Right ventricle myocardium inferior (tissue), 1 donor: ENCODE data around the gene CACNA2D3. TPM values are rescaled to one million over a fixed set of nuclear protein-coding genes. Genes with fewer than 3 reads are reported as not detected.
"Not testable (repeated sequence)": the region's sequence is repeated elsewhere in the genome, so short reads cannot be mapped to it uniquely, and the experiment has no call there.

ENCODE experiments used
- ATAC-seq: fragments of 200-7000 bp; cut with Tn5 transposase; one replicate; pipeline ENCODE4 v1.9.1; 2020; ENCODE audit warnings: mild to moderate bottlenecking, moderate library complexity
- DNase-seq: peaks from one replicate; pipeline ENCODE4 v3.0.0; 2021; ENCODE audit errors: missing footprints
- intact Hi-C: fragments of 100-400 bp; cut with DNase I; formaldehyde crosslinking; loops from one replicate; pipeline ENCODE4 v1.11.0; 2022
- total RNA-seq: library from RNA; stranded (reverse); fragmentation: NEBNext Ultra II Directional; extraction: Animal tissue kit (Norgen Biotek cat#: 25700); gene quantifications from one replicate; pipeline ENCODE4 v1.2.1, GENCODE V29; 2021
- donor health status: DM: no; HTN: yes; CAD: no; lungs with severe emphysema.

CACNA2D3 gene
- total RNA-seq, 1 donor from 2014 or later = 33.7 TPM

DNA sequence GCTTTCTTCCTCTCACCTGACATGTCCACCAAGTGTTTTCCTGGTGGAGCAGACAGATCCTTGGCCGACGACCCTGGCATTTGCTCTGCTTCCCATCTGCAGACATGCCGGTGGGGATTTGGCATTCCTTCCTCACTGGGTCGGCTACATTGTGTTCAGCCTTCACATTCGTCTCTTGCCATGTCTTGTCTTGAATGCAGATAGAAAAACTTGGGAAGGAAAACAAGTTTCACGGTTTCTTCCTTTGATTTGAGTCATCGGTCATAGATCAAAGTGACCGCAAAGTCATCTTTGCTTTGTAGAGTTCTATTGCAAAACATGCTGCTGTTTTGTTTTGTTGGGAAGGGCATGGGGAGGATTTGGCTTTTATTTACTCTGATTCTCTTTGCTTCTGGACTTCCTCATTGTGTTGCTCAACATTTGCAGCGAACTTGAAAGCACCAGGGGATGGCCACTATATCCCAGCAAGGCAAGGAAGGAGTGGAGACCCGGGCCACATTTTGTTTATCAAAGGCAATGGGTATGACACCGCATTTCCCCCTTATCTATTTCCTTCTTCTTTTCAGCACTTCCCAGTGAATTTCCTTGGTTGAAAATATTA, 321.3 kb downstream of the CACNA2D3 start:
- no peak for DNase-seq
- ATAC-seq = peak; percentile 59
- intact Hi-C loops = no loop called here

DNA sequence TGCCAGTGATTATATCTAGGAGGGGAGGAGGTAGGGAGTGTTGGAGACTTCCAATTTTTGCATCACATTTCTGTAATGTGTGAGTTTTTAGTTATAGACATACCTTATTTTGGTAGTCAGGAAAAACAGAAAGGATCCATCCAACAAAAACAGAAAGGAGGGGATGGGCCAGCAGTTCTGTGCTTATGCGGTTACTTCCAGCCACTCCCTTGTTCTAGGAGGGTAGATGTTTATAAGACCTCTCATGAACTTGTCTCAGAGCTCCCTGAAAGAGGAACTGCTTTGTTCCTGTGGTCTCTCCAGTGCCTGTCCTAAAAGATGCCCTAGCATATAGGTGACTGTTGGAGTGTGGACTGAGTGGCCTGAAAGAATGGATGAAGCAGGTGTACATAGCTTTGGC, 323.3 kb downstream of the CACNA2D3 start:
- DNase-seq = no peak
- ATAC-seq = no peak
- intact Hi-C loops = no loop called here

DNA sequence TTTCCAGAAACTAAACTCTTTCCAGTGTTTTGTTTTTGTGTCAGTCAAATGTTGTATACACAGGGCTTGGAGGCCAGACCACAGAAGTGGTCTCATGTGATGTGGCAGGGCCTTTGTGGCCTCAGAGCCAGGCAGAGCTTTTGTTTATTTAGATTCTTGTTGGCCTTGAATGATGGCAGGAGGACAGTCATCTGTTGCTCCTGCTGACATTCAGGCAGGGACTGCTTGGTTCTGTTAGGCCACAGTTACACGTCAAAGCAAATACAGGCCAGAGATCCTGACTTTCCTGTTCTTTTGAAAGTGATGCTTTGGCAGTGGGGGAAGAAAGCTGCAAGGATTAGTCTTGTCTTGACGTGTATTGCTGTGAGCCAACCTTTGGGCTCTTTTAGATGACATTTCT, 325.1 kb downstream of the CACNA2D3 start:
- intact Hi-C loops = no loop called here
- DNase-seq (no peak), ATAC-seq (no peak)

DNA sequence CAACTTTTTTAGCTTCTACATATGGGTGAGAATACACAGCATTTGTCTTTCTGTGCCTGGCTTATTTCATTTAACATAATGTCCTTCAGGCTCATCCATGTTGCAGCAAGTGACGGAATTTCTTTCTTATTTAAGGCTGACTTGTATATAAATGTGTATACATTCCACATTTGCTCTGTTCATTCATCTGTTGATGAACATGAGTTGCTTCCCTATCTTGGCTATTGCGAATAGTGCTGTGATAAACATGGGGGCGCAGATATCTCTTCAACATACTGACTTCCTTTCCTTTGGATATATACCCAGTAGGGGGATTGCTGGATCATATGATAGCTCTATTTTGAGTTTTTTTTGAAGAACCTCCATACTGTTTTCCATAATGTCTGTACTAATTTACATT, 332.5 kb downstream of the CACNA2D3 start:
- DNase-seq (no peak), ATAC-seq (no peak)
- intact Hi-C loops = no loop called here

DNA sequence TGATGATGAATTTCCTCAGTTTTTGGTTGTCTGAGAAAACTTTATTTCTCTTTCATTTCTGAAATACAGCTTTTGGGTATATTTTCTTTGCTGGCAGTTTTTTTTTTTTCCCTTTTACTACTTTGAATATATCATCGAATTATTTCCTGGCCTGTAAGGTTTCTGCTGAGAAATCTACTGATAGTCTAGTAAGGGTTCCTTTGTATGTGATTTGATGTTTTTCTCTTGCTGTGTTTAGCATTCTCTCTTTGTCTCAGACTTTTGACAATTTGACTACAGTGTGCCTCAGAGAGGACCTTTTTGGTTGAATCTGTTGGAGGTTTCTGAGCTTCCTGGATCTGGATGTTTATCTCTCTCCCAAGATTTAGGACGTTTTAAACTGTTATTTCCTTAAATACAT, 336.0 kb downstream of the CACNA2D3 start:
- DNase-seq = no peak
- no peak for ATAC-seq
- intact Hi-C loops = no loop called here

DNA sequence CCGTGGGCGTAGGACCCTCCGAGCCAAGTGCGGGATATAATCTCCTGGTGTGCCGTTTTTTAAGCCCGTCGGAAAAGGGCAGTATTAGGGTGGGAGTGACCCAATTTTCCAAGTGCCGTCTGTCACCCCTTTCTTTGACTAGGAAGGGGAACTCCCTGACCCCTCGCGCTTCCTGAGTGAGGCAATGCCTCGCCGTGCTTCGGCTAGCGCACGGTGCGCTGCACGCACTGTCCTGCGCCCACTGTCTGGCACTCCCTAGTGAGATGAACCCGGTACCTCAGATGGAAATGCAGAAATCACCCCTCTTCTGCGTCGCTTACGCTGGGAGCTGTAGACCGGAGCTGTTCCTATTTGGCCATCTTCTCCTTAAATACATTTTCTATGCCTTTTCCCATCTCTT, 342.2 kb downstream of the CACNA2D3 start:
- intact Hi-C loops, ATAC-seq, DNase-seq: not testable (repeated sequence)

DNA sequence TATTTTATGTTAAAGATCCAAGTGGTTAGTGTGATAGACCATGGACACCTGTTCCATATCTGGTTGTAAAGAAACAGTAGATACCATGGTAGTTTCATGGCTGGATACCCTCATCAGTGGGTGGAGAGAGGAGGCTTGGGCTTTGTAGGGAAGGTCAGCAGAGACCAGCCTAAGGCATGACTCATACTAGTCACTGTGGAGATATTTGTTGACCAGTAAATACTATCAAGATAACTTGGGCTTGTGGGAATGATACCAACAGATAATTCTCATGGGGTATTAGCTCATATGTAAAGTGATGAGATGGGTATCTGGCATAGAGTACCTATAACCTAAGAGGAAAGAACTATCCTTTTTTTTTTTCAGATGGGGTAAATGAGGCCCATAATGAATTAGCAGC, 354.5 kb downstream of the CACNA2D3 start:
- DNase-seq = no peak
- intact Hi-C loops = no loop called here
- no peak for ATAC-seq

DNA sequence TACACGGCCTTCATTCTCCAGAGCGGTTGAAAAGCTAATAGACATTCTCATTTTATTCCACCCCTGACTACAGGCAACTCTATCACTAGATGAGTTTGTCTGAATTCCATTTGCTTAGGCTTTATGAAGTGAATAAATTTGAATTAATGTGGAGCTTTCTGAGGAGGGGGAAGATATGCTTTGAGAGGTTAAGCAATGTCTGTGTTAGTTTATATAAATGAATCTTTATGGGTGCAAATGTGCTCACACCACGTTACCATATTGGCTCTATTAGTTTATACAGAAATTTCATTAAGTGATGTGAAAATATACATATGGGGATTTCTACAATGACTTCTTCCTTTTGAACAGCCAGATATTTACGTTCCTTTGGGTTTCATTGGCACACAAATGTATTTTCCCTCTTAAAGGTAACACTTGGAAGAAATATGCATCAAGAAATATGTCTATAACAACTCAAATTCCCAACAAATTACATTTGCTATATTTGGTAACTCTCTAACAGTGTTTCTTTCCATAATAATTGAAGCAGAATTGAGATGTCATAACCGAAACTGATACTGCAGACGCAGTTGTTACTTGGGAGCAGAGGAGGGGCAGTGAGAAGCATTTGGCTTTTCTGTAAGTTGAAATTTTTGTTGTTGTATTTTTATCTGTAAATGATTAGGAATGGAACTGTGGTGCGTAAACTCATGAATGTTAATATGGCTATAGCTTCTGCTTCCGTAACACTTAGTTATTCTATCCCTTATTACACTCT, 359.4 kb downstream of the CACNA2D3 start:
- ATAC-seq = no peak
- intact Hi-C loops = no loop called here
- DNase-seq = no peak

DNA sequence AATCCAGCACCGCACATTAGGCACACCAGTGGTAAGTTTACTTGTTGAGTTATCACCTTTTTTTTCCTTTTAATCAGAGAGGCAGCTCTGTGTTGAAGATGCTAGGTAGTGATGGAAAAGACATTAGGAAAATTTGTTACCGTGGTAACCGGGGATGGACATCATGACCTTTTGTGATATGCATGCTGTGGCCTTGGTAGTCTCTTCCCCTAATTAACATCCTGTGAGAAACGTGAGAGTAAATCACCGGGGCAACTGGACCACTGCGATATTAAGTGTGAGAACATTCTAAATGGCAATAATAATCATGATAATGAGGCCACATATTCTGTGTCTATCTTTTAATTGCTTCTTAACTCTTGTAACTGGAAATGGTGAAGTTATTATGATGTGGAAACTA, 362.0 kb downstream of the CACNA2D3 start:
- ATAC-seq (no peak), DNase-seq (no peak)
- intact Hi-C loops = no loop called here

DNA sequence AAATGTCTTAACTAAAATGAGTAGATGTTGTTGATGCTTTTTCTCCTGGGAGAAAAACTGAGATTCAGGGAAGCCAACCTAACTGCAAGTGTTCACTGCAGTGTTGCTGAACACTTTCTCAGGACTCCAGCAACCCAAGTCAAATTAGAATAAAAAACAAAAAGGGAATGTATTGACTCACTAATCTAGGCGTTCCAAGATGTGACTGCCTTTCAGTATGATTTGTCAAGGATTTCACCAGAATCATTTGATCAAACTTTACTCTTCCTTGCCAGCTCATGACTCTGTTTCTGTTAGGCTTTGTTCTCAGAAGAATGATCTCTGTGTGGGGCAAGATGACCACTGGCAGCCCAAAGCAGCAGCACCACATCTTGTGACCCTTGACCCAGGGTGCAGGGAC, 364.0 kb downstream of the CACNA2D3 start:
- ATAC-seq (no peak), DNase-seq (no peak)
- intact Hi-C loops = no loop called here

DNA sequence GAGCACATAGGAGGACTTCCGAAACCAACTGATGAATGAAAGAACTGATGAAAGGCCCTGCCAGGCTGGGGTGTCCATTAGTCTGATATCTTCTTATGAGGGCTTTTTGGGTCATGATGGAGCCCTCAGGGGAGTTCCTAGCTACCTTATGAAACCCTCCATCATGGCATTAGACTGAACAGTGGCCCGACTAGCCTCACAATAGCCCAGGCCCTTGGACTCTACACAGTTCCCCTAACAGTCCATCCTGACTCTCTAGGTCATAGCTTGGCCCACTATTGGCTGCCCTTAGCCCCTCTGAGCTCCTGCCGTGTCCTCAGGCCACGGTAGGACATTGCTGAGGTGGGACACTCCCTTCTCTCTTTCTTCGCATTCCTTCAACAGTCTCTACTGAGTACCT, 365.9 kb downstream of the CACNA2D3 start:
- DNase-seq (no peak), ATAC-seq (no peak)
- intact Hi-C loops = no loop called here

DNA sequence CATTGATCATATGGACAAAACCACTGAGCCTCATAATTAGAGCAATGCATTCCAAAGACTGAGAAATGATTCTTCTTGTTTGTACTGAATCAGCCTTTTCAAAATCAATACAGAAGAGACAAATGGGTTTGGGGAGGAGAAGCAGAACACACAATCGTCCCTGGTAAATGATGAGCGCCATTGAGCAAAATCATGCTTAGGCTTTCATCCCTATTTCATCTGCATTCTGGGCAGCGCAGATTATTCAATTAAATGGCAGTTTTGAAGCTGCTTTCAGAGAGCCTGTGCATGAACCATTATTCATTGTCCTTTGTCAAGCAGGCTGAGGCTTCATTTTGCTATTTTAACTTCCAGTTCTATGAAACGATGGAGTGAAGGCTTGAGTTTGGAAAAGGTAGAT, 371.9 kb downstream of the CACNA2D3 start:
- intact Hi-C loops = no loop called here
- DNase-seq (no peak), ATAC-seq (no peak)

DNA sequence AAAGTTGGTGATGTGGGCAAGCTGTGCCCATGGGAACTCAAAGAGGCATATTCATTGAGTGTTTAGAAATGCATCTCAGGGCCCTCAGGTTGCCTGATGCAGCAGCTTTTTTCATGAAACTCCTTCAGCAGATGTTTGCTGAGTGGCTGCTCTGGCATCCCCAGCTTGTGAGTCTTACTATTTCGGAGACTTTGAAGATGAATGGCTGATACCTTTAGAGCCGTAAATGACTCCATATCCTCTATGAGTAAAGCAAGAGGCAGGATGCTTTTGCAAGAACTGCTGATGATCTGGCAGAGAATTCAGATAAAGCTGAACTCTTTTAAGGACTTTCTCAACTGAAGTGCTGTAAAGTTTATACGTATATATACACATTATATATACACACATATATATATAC, 384.3 kb downstream of the CACNA2D3 start:
- ATAC-seq (no peak), DNase-seq (no peak)
- intact Hi-C loops = no loop called here

DNA sequence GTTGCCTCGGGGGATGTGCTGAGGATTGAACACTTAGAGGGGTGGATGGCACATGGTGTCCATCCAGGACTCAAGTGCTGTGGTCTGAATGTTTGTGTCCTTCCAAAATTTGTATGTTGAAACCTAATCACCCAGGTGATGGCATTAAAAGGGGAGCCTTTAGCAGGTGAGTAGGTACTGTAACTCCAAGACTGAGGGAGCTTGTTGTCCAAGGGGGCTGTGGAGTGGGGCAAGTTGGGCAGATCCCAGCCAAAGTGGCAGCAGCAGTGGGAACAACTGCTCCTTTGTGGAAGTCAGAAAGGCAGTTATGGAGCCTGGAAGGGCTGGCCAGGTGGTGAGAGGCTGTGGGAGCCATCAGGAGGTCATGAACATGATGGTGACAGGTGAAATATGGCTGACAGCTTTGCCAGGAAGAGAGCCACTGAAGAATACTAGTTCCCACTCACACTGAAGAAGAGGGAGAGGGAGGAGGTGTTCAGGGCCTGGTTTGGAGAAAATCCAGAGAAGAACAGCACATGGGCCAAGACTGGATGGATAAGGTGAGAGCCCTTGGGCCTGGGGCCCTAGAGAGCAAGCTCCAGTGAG, 385.6 kb downstream of the CACNA2D3 start:
- ATAC-seq (no peak), DNase-seq (no peak)
- intact Hi-C loops = no loop called here

DNA sequence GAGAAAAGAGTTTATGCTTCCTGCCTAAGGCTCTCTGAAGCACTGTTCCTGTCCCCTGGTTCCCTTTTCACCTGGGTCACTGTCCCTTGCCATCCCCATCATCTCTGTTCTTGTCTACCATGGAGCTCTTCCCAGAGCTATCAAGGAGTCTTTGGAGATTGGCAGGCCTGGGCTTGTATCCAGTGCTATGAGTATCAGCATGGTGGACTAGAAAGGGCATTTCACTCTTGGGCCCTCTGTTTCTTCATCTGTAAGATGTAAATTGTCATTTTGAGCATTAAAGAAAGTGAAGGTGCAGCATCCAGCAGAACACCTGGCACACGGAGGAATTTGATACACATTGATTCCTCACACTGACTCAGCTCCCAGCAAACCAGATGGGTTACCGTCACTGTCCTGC, 388.2 kb downstream of the CACNA2D3 start:
- intact Hi-C loops = no loop called here
- DNase-seq = no peak
- no peak for ATAC-seq

DNA sequence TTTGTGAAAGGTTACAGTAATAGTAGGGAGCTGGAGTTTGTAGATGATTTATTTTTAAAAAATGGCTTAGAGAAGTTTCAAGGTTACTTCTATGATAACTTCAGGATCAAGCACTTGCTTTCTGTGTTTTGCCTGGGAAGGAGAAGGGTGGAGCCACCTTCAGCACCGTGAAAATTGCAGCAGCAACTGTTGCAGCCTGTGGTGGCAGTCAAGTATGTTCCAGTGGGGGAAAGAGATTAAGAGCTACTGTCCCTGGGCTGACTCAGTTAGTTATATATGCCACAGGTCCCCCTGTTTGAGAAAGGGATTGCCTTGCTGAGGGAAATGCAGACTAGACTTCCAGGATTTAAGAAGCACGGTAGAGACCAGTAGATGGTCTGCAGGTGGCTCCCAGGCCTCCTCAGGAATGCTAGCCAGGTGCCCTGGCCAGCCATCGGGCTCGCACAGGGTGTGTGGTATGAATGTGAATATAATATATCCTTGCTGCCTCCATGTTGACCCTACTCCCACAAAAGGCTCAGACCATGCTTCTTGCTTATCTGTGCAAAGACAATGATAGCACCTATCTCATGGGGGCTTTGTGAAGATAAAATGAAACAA, 389.5 kb downstream of the CACNA2D3 start:
- no peak for DNase-seq
- no peak for ATAC-seq
- intact Hi-C loops = no loop called here

DNA sequence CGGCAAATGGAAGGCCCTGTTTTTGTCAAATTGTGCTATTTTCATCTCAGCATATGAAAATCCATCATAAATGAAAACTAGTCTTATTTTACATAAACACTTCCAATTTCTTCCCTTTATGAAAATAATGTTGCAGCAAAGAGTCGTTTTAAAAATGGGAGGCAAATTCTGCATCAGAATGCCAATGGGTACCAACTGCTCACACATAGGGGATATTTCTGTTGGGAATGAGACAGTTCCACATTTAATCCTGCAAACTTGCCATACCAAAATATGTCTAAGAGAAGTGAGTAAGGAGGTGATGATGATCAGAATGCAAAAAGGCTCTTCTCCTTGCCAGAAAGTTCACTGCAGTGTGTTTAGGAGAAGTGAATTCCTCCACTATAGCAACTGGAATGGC, 391.7 kb downstream of the CACNA2D3 start:
- DNase-seq = no peak
- intact Hi-C loops = no loop called here
- ATAC-seq = no peak

DNA sequence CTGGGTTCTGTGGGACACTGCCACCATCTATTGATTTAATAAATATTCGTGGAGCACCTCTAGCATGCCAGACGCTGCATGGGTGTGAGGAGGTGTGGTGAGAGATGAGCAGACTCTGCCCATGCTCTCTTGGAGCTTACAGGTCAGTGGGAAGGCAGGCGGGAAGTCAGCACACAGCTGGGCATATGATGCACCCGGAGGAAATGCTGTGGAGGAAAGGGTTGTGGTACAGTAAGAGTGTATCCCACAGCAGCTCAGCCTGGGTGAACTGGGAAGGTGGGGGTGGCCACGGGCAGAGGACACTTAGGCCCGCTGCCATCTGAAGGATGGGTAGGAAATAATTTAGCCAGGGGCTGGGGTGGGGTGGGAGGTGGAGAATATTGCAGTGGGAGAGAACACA, 392.1 kb downstream of the CACNA2D3 start:
- no peak for ATAC-seq
- intact Hi-C loops = no loop called here
- DNase-seq = no peak

DNA sequence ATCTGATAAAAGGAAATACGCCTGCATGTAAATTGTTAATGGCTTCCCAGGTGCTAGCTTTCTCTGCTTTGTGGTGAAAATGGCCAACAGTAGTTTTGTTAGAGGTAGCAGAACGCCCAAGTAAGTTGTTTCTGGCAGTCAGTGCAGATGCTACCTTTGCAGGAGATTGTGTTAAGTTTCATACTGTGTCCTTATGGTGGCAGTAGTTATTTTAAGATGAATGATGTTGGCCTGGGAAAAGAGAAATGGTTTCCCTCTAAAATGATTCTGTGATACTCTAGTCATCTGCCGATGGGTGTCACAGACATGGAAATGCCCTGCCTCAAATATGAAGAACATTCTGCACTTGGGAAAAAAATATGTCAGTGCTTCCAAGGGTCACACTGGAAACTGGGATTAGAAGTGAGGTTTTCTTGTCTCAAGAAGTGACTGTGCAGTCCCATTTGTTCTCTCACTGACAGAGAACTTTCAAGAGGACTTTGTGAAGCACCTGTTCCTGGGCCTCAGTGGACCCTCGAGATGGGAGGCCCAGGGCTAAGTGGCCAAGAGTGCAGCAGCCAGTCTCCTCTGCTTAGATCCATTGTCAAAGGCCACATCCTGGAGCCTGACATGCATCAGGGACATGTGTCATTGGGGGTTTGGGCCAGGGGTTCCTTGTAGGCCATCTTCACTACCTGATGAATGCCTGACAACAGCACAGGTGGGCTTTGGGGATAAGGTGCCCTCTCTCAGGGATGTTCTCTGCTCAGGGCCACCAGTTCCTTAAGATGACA, 393.3 kb downstream of the CACNA2D3 start:
- ATAC-seq (no peak), DNase-seq (no peak)
- intact Hi-C loops = no loop called here
